SK-N-MC (cell line): ENCODE measurements around the gene RNASEH1.

Source experiments
- DNase-seq: peaks from one replicate; pipeline ENCODE4 v3.0.0-alpha.2; 2011; ENCODE audit warnings: low read depth, low spot score
- H3K27ac ChIP-seq: fragments of 200-600 bp; sonication (generic); 2 replicates; pipeline ENCODE4 v1.5.1; 2016; ENCODE audit warnings: mixed run types
- H3K36me3 ChIP-seq: fragments of 200-600 bp; sonication (generic); 2 replicates; pipeline ENCODE4 v1.6.1; 2017; ENCODE audit warnings: antibody characterized with exemption, low read length, mixed read lengths; ENCODE audit not compliant: insufficient read depth
- H3K4me3 ChIP-seq: fragments of 200-600 bp; sonication (generic); 2 replicates; pipeline ENCODE4 v1.5.1; 2016
- H3K9ac ChIP-seq: fragments of 200-600 bp; sonication (generic); 2 replicates; pipeline ENCODE4 v1.8.0; 2017; ENCODE audit warnings: mixed run types, mixed read lengths; ENCODE audit not compliant: insufficient read length
- H3K9me3 ChIP-seq: fragments of 200-600 bp; sonication (generic); 2 replicates; pipeline ENCODE4 v1.6.1; 2017; ENCODE audit warnings: low read depth, mild to moderate bottlenecking, antibody characterized with exemption, low read length, moderate library complexity, mixed read lengths
- EZH2 ChIP-seq: fragments of 200-600 bp; sonication (generic); IDR thresholded peaks from one replicate; pipeline ENCODE4 v1.6.1; 2017; ENCODE audit warnings: antibody characterized with exemption
- FOXP2 ChIP-seq: optimal IDR thresholded peaks from 2 replicates; pipeline ENCODE3; 2011; ENCODE audit warnings: mild to moderate bottlenecking, moderate library complexity; ENCODE audit not compliant: insufficient read depth; ENCODE audit errors: extremely low read length, control extremely low read depth
- POLR2AphosphoS5 ChIP-seq: IDR thresholded peaks from 2 replicates; pipeline ENCODE4 v1.6.1; 2012; ENCODE audit warnings: mild to moderate bottlenecking, low read depth, low read length, borderline replicate concordance

The RNASEH1 gene

DNA sequence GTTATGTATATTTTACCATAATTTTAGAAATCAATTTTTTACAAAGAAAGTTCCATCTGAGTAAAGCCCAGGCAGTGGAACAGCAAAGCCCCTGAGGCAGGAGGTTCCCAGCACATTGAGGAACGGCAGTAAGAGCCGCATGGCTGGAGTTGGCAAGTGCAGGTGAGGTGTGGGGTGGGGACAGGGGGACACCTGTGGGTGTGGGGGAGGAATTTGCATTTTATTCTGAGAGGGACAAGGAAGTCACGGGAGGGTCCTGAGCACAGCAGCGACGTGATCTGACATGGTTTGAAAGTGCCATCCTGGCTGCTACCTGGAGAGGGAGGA lies 22.7 kb downstream of the RNASEH1 start:
- Histone ChIP-seq H3K9me3 (no peaks in the 10 kb centered on the region), H3K27ac (no peak overlapping the region), H3K9ac (no peak overlapping the region), H3K4me3 (no peak overlapping the region), H3K36me3 (0 out of 2 replicates have a peak, but pooled peaks cover 2% of the 10 kb centered on the region)
- TF ChIP-seq EZH2 (no peak), FOXP2 (no peak), POLR2AphosphoS5 (no peak)
- DNase-seq, result no peak

DNA sequence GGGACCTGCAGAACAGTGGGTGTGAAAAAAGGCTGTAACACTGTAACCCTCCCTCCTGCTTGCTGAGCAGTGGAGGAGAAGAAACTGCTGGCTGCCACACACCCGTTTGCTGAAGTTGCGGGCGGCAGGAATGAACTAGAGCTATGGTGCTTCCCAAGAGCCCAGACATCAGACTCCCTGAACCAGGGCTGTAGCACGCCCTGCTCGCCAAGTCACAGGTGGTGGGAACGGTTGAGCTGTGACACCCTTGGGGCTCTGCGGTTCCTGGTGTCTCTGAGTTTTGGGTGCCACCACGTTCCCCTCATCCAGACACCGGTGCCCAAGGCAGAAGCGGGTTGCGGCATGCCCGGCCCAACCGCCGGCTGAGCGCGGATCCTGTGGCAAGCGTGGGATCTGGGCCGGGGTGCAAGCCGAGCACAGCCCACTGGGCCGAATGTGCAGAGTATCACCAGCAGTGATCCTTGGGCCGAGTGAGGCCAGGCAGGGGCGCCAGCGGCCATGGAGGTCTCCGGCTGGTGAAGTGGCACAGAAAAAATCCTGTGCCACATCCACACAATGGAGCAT lies 23.8 kb downstream of the RNASEH1 start:
- Histone ChIP-seq H3K27ac (no peak overlapping the region), H3K4me3 (no peak overlapping the region), H3K9me3 (no peaks in the 10 kb centered on the region), H3K9ac (no peak overlapping the region), H3K36me3 (0 out of 2 replicates have a peak, but pooled peaks cover under 1% of the 10 kb centered on the region)
- DNase-seq, result no peak
- no peak for TF ChIP-seq FOXP2
- no peak for TF ChIP-seq POLR2AphosphoS5
- no peak for TF ChIP-seq EZH2

DNA sequence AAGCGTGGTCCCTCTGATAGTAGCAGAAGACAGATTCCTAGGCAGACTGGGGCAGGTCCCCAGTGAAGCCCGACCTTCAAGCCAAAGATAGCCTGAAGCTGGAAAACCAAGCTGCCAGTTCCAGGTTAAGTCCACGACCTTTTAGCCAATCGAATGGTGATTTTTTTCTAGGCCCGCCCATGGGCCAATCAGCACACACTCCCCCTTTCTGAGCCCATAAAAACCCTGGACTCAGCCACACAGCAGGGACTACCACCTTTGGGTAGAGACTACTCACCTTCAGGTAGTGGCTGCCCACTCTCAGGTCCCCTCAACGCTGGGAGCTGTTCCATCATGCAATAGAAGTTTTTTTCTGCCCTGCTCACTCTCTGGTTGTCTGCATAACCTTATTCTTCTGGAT lies 24.3 kb downstream of the RNASEH1 start:
- Histone ChIP-seq H3K9ac (no peak overlapping the region), H3K4me3 (no peak overlapping the region), H3K36me3 (no peaks in the 10 kb centered on the region), H3K9me3 (no peaks in the 10 kb centered on the region), H3K27ac (no peak overlapping the region)
- TF ChIP-seq FOXP2, result no peak
- no peak for TF ChIP-seq EZH2
- no peak for TF ChIP-seq POLR2AphosphoS5
- no peak for DNase-seq

DNA sequence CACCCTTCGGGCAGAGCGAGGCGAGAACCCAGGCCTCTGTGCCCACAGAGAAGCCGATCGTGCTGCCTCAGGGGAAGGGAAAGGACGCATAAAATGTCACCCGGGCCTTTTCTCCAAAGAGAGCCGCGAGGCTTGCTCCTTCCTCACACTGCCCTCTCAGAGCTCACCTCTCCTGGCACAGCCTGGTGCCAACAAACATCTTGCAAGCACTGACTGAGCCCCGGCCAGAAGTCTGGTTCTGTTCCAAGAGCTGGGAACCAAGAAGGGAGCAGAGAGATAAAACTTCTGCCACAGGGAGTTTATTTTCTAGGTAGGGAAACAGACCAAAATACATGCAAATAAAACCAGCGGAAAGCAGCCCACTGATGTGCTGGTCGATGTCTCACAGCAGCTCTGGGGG lies 25.2 kb downstream of the RNASEH1 start:
- no peak for TF ChIP-seq EZH2
- TF ChIP-seq POLR2AphosphoS5, result no peak
- no peak for TF ChIP-seq FOXP2
- H3K27ac ChIP-seq, result no peak overlapping the region

DNA sequence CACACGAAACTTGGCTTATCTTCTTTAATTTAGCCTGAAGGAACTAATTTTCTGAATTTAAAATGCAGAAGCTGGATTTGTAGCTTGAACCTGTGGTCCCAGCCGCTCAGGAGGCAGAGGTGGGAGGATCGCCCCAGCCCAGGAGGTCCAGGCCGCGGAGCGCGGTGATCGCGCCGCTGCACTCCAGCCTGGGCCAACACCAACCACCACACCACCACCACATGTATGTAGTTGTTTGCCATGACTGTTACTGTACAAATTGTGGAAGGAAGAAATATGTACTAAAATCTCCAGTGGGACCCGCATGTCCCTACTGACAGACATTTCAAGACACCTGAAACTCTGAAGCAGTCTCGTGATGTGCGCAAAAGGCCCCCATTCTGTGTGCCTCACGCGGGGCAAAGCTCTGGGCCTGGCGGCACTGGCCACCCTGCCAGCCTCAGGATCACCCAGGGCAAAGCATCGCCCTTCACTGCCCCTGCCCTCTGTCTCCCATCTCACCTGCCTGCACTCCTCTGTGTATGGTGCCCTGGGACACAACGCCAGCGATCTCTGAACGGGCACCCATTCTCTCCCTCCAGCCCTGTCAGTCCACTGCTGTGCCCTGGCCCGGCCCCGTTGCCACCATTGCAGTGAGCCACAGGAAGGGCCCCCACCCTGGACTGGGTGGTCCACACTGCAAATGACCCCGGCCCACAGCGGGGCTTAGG lies 28.7 kb downstream of the RNASEH1 start:
- DNase-seq, result no peak
- TF ChIP-seq EZH2, result no peak
- no peak for TF ChIP-seq FOXP2
- no peak for TF ChIP-seq POLR2AphosphoS5
- no peak overlapping the region for H3K4me3 ChIP-seq
- no peaks in the 10 kb centered on the region for H3K9me3 ChIP-seq
- H3K27ac ChIP-seq, result no peak overlapping the region
- no peak overlapping the region for H3K9ac ChIP-seq
- H3K36me3 ChIP-seq, result no peaks in the 10 kb centered on the region

More for the DNA sequence above, 25.2 kb downstream of the RNASEH1 start:
- Histone ChIP-seq H3K9me3 (no peaks in the 10 kb centered on the region), H3K9ac (no peak overlapping the region), H3K4me3 (no peak overlapping the region), H3K36me3 (no peaks in the 10 kb centered on the region)
- DNase-seq, result no peak

DNA sequence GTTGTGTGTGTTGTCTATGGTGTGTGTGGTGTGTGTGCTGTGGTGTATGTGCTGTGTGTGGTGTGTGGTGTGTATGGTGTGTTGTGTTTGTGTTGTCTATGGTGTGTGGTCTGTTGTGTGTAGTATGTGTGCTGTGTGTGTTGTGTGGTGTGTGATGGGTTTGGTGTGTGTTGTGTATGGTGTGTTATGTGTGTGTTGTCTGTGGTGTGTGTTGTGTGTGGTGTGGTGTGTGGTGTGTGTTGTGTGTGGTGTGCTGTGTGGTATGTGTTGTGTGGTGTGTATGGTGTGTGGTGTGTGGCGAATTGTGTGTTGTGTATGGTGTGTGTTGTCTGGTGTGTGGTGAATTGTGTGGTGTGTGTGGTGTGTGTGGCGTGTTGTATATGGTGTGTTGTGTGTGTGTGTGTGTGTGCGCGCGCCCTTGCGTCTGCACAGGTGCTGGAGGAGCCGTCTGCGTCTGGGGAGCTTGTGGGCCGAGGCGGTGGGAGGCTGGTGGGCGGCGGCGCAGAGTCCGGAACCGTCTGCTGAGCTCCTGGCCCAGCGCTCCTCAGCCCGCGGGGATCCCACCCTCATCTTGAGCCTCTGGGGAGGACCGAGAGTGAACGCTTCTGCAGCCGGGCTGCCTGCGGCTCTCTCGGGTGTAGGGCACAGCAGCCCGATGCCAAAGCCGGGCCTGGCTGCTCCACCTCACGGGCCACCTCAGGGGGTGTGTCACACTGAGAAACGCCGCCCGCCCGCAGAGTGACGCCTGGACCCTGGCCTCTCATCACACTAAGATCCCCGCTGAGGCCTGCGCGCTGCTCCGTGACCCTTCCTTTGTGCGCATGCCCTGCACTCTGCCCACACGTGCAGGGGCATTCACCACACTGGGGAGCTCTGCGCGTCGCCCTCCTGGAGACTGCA lies 30.0 kb downstream of the RNASEH1 start:
- no peaks in the 10 kb centered on the region for H3K36me3 ChIP-seq
- TF ChIP-seq EZH2 (no peak), FOXP2 (no peak), POLR2AphosphoS5 (no peak)
- DNase-seq, result no peak

DNA sequence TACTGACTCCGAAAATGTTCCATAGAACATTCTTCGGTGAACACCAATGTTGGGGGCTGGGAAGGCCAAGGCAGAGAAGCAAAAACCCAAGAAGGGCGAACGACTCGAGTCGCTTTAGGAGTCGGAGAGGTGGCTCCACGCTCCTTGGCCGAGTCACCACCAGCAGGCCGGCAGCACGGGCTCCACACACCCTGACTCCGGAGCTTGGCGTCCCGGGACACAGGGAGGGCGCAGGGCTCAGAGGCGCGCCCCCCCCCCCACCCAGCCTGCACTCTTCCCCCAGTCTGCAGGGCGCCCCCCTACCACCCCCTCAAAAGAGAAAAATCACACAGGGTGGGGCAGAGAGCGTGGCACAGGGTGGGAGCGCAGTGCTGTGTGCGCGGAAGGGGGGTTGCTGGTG lies 31.3 kb downstream of the RNASEH1 start:
- no peak overlapping the region for H3K4me3 ChIP-seq
- DNase-seq, result no peak
- H3K9ac ChIP-seq, result no peak overlapping the region
- H3K36me3 ChIP-seq, result no peaks in the 10 kb centered on the region
- no peaks in the 10 kb centered on the region for H3K9me3 ChIP-seq
- no peak overlapping the region for H3K27ac ChIP-seq
- no peak for TF ChIP-seq FOXP2

More for the DNA sequence above, 30.0 kb downstream of the RNASEH1 start:
- Histone ChIP-seq H3K9ac (no peak overlapping the region), H3K9me3 (no peaks in the 10 kb centered on the region), H3K4me3 (no peak overlapping the region), H3K27ac (no peak overlapping the region)

DNA sequence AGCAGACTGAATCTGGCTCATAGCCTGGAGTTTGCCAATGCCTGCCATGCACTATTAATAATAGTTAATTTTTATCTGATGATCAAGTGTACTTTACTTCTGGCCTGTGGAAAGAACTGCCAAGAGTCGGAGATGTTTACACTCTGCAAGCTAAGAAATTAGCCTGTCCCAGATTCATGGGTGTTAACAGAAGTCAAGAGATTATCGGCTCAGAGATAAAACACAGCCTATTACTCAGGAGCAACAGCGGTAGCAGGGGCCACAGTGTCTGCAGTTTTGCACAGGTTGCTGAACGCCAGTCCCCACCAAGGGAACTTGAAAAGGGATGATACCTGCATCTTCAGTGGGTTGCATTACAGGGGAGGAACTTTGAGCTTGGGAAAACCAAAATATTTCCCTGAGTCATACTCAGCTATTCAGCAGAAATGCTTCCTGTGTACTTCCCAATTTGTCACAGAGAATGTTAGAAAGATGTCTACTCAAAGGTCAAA lies 34.5 kb downstream of the RNASEH1 start:
- Histone ChIP-seq H3K9ac (no peak overlapping the region), H3K9me3 (no peaks in the 10 kb centered on the region), H3K27ac (no peak overlapping the region), H3K36me3 (no peaks in the 10 kb centered on the region), H3K4me3 (no peak overlapping the region)
- no peak for TF ChIP-seq EZH2
- TF ChIP-seq FOXP2, result no peak
- no peak for TF ChIP-seq POLR2AphosphoS5
- no peak for DNase-seq
